ENCODE results near the gene PARD3B.

DNA sequence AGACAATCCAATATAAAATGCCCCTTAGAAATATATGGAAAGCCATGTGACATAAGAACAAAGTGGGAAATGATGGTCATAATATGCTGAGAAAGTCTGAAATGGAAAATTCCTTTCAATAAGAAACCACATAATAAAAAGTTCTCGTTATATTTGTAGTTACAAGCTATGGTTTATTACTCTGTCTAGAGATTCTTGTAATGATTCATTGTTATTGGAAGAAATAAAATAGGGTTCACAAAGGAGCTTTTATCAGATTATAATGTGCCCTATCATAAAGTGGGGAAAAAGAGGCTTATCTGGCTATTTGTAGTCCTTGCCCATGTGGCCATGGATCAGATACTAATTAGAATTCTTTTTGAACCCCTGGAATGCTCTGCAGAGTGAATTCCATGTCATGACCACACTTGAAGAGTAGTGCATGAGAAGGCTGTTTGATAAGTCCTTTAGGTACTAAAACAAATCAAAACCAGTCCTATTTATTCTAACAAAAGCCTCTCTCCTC is 716.3 kb downstream of the PARD3B start:
- TF ChIP-seq EZH2 (optimal IDR thresholded peaks at IDR 0.05; ENCODE audit: low read depth, low read length) (no peak), CTCF (IDR thresholded peaks at IDR 0.05; ENCODE audit: low read length) (no peak), EZH2phosphoT487 (IDR thresholded peaks at IDR 0.05; ENCODE audit: low read length) (no peak)

Measured in MM.1S (cell line).